Hippocampal formation (tissue), 2 donors: ENCODE data around the gene ZNF723.
A peak's percentile ranks its signal among the peaks of the same experiment; 100 is the strongest.
"Not testable (repeated sequence)": the region's sequence is repeated elsewhere in the genome, so short reads cannot be mapped to it uniquely, and the experiment has no call there.

Source experiments
- DNase-seq, 2 donors: peaks; one replicate each; lab custom pipeline; 2025; lab: John Stamatoyannopoulos, UW

Gene ZNF723

GRCh38 chr19:22832031-22832762 is at the start of gene ZNF723:
TSS of gene ZNF723 (plus strand) at chr19:22832291. CDS start at chr19:22832380, 89 bp downstream.
- no peak for DNase-seq

GRCh38 chr19:22783651-22784410 is 48.3 kb upstream of the ZNF723 start, which contains the start of gene ZNF99:
TSS of gene ZNF99 (minus strand) at chr19:22784151. CDS start at chr19:22784016, 135 bp downstream.
- peak; percentile 4 to 43 for DNase-seq

GRCh38 chr19:22792863-22793262 is 39.2 kb upstream of the ZNF723 start:
- not testable (repeated sequence) for DNase-seq

GRCh38 chr19:22797040-22797439 is 35.1 kb upstream of the ZNF723 start:
- no peak for DNase-seq

GRCh38 chr19:22806418-22806817 is 25.7 kb upstream of the ZNF723 start:
- no peak for DNase-seq

GRCh38 chr19:22807061-22807835 is 24.8 kb upstream of the ZNF723 start:
- no peak for DNase-seq

- no peak for DNase-seq
Observed at GRCh38 chr19:22814124-22814523, 18.0 kb upstream of the ZNF723 start.

- no peak for DNase-seq
Observed at GRCh38 chr19:22831211-22831610, 880 bp upstream of the ZNF723 start.

- not testable (repeated sequence) for DNase-seq
Observed at GRCh38 chr19:22857713-22858320, 25.7 kb downstream of the ZNF723 start.

GRCh38 chr19:22882797-22883196 is 50.7 kb downstream of the ZNF723 start:
- peak in 1 of 2 donors; percentile 53 for DNase-seq

- no peak for DNase-seq
Observed at GRCh38 chr19:22893855-22894270, 61.8 kb downstream of the ZNF723 start.

- no peak for DNase-seq
Observed at GRCh38 chr19:22901431-22902130, 69.5 kb downstream of the ZNF723 start.
